Activated CD4-positive, alpha-beta T cell treated with anti-CD3 and anti-CD28 coated beads for 48 hours (primary cell): ENCODE data around the gene CCR3.
A peak's percentile ranks its signal among the peaks of the same experiment; 100 is the strongest.

Experiments
- DNase-seq: peaks from one replicate; pipeline ENCODE4 v3.0.0-alpha.2; 2020

Gene CCR3

DNA sequence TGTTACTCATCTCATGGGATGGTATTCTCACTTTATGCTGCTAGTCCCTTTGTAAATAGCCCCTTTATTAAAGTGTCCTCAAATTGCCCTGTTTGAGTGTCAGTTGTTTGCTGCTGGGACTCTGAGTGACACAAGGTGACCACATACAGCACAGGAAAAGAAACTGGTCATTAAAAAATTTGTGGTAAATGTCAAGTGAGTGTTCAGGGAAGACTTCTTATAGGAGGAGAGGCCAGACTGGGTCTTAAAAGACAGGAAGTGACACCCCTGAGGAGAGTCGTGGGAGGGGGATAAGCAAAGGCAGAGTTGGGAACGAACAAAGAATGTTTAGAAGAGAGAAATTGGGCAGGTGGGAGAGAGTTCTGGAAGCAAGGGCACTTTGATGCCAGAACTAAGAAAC is 35.2 kb downstream of the CCR3 start:
- DNase-seq = no peak

DNA sequence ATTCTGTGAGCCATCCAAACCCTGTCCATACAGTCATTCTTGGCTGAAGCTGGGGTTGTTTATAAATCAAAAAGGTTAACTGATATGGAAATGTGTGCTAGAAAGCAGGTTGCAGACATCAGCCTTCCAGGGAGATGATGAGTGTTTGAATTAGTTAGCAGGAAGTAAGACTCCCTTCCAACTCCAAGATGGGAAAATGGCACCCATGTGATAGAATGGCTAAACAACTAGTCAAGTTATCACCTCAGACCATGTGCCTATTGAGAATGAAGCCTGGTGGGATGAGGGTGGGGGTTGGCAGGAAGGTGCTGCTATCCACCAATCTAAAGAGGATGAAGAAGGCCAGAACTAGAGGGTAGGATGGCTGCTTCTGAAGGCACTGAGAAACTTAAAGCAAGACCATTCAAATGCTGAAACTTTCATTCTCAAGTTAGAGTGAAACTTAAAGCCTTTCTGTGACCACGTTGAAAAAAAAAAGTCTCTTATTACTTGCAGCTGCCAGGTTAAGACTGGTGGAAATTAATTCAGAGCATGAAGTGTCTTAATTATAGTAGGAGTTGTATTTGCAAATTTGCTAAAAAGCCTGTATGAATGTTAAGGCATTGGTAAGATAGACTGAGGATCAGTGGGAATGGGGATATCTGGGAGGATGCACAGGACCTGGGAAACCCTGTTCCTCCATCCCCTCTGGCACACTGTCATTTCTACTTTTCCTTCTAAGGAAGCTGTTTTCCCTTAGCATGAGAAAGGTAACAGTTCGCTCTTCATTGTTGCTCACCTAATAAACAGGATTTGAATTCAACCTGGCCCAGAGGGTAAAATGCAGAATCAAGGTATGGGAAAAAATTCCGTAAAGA is 36.8 kb downstream of the CCR3 start:
- DNase-seq = no peak

DNA sequence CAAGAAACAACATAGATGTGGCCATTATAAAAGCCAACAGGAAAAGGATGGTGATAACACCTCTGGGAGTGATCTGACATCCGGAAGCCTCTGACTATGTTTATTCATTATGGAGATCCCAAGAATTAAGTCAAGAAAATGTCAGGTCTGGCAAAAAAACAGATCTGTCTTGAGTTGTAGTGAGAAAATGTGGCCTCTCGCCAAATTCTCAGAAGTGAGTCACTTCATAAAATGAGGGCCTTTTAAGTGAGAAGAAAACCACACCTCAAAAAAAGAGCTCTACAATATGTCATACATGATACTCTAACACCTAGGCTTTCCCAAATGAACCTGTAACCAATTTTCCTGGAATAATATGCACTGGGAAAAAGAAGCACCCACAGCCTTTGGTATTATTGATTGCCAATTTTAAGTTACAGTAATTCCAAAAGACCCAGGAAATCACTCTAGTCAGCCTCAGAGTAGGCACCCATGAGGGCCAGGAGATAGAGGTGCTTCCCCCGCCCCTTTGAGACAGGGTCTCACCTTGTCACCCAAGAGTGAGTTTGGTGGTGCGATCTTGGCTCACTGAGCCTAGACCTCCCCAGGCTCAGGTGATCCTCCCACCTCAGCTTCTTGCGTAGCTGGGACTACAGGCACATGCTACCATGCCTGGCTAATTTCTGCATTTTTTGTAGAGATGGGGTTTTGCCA is 38.0 kb downstream of the CCR3 start:
- peak; percentile 74 for DNase-seq

DNA sequence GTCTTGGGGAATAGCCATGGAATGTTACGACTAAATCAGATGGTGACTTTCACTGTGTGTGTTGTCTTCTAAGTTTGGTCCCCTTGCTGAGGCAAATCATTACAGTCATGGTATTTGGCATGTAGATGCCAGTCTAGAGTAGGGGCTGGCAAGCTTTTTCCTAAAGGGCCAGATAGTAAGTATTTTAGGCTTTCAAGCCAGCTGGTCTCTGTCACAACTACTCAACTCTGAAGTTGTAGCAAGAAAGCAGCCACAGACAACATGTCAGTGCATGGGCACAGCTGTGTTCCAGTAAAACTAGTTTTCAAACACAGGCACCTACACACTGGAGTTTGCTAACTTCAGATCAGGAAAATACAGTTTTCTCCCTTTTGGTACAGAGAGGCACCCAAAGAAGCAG is 39.3 kb downstream of the CCR3 start:
- no peak for DNase-seq

DNA sequence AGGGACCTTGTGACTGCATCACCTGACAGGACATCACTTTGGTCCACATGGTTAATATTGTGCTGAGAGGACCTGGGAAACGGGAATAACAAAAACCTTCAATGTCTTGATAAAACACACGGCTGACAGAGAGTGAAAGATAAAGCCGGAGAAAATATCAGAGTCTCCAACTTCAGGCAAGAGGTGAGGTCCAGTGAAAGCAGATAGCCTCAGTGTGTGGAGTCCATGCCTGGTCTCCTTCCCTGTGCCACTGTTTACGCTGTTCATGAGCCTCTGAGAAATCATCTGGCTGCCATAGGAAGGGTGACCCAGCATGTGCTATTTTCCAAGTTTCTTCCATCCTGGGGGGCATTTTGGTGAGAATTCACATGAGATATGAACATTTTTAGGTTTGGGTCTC is 39.8 kb downstream of the CCR3 start:
- DNase-seq = no peak

DNA sequence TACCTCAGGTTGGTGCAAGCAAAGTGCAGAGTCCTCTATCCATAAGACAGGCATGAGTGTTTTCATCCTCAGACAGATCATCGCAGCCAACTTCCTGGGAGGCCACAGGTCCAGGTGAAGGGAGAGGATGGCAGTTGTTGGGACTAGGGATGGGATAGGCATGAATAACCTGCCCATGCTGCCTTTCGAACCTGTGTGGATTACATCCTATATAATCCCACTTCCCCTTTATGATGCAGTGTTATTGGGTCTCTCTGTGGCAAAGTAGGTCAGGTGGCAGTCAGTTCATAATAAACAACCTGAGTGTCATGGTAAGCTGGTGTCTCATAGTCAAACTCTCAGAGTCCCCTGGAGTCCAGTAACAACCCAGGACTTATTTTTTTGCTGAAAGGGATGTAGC is 40.4 kb downstream of the CCR3 start:
- DNase-seq = no peak

DNA sequence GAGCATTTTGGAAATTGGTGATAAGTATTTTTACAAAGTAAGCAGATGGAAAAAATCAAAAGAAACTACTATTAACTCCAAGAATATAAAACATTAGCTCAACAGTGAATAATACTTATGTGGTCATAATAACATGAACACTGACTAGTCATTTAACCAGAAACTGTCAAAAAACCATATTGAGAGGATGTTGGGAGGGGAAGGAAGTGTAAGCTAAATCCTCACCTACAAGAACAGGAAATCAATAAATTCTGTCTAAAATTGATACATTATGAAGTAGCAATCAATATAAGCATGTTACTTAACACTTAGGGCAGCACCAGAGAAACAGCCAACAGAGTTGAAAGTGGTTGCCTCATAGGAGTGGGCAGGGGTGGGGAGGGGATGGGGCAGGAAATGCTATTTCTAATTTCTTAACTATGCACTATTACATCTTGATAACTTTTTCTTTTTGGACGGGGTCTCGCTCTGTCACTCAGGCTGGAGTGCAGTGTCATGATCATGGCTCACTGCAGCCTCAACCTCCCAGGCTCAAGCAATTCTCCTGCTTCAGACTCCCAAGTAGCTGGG is 41.7 kb downstream of the CCR3 start:
- no peak for DNase-seq

DNA sequence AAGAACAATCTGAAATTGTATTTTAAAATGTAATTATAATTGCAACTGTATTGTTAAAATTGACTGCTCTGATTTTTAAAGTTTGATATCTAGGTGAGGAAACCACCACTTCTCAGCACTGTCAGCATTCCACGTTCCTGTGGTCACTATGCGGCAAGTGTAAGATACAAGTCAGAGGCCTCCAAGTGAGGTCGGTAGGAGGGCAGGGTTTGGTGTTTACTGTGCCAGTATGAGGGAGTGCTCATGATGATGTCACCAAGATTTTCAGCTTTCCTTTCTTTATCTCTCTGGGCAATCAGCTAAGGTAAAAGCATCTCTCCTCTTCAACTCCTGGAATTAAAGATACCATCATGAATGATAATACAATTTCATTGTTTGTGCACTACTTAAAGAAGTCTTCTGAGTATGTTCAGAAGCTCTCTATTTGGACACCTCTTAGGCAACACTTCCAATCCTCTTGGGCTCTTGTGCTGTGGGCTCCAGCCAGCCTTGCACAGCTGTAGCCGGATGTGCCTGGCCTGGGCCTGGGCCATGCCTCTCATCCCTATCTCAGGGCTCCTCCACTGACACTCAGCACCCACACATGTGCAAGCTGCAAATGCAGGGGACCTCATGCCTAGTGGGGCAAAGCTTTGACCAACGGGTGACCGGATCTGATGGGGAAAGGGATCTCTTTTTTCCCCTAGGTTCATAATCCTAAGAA is 42.9 kb downstream of the CCR3 start:
- peak; percentile 62 for DNase-seq

DNA sequence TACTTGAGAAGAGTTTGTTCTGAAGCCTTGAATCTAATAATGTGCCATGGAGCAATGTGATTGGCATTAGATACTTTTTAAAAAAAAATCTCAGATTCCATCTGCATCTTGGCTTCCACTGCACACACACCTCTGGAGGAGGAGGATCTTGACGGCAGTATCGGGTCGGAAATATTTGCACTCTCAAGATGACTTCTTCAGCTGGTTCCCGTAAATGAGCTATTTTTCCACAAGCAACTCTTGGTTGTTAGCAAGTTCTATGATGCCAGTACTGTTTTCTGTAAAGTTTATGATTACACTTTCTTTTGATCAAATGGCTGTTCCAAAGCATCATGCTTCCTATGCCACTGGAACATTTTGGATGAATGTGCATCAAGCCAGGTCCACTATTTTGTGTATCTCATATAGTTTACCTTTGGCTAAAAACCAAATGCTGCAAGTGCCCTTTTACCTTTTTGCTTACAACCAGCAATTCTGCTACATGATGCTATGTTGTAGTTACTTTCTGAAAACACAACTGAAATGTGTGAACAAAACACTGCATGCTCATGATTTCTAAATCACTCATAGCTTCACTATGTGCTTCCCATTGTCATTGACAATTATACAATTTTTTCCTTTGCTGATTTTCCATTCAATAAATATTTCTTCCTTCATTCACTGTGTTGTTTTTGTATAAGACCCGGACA is 43.8 kb downstream of the CCR3 start:
- no peak for DNase-seq

DNA sequence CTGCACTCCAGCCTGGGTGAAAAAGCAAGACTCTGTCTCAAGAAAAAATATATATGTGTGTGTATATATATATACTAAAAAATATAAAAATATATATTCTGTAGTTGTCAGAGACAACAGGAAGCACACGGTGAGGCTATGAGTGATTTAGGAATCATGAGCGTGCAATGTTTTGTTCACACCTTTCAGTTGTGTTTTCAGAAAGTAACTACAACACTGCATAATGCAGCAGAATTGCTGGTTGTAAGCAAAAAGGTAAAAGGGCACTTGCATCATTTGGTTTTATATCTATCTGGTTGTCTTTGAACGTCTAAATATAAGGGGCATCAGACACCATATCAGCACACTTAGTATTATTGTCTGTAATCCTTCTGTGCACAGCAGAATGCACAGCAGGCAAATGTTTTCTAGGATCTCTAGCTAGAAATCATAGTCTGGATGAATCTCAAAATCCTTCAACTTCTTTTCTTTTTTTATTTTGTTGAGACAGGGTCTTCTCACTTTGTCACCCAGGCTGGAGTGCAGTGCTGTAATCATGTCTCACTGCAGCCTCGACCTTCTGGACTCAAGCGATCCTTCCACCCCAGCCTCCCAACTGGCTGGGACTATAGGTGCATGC is 44.8 kb downstream of the CCR3 start:
- no peak for DNase-seq

DNA sequence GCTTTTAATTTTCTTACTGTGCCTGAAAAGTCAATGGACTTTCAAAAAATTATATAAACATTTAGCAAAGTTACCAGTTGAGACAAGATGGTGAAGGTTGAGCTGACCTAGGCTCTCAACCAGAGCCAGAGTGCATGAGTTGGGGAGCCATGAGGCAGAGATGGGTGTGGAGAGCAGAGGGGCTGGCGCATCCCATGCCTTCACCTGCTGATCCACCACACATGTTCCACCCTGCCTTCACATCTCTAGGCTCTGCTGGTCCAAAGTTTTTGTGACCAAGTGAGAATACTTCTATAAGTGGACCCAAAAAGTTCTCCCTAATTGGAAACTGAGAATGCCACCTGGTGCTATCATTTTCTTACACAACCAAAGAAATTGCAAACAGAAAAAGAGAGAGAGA is 47.3 kb downstream of the CCR3 start:
- DNase-seq = no peak

DNA sequence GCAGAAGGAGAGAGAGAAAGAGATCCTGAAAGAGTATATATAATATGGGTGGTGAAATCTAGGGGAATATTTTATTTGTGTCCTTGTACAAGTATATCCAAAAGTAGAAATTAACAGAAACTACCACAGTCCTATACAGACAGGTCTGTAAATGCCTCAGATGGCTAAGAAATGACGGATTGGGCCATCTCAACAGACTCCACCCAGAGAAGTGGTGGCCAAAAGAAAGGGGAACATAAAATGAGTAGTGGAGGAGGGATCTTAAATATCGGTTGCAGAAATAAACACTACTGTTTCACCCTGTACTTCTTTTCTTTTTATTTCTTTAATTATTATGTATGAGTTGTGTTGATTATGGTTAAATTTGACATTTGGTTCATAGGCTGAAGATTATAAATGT is 47.7 kb downstream of the CCR3 start:
- no peak for DNase-seq

DNA sequence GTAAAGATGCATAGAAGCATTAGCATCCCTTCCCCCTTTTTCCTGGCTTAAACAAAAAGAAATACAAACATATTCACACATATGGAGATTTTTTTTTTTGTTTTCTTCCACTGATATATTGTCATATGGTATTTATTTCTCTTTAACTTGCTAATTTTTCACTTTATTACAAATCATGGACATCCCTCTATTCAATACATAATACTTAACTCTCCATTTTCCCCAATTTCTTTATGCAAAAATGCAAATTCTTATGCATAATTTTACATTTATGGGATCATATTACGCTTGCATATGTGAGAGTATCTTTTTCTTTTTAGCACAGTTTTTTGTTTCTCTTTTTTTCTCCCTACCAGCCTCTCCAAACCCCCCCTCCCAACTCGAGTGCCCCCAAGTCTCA is 48.8 kb downstream of the CCR3 start:
- DNase-seq = no peak

DNA sequence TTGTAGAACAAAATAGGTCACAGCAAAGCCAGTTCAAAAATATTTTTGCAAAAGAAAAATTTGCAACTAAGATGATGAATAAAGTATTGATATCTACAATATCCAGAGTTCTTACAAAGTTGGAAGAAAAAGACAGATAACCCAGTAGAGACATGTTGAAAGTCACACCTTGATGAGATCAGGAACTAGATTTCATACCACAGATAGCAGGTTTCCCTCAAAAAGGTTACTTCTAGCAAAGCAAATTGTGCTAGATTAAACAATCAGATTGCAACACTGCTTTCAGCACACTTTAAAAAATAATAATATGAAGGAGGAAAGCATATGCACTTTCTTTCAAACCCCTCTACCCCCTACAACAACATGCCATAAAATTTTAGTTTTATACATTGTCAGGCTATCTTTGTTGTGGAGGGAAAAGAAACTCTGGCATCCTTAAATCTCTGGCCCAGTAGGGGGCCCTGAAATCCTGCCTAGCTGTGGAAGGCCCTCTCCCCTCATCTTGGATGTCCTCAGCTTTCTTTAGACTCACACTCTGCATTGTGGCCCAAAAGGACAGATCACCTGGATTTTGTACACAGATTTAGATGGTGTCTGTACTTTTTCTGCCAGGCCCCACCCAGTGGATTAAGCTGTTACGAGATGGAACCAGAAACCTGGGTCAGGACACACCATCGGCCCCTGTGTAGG is 50.9 kb downstream of the CCR3 start:
- no peak for DNase-seq

DNA sequence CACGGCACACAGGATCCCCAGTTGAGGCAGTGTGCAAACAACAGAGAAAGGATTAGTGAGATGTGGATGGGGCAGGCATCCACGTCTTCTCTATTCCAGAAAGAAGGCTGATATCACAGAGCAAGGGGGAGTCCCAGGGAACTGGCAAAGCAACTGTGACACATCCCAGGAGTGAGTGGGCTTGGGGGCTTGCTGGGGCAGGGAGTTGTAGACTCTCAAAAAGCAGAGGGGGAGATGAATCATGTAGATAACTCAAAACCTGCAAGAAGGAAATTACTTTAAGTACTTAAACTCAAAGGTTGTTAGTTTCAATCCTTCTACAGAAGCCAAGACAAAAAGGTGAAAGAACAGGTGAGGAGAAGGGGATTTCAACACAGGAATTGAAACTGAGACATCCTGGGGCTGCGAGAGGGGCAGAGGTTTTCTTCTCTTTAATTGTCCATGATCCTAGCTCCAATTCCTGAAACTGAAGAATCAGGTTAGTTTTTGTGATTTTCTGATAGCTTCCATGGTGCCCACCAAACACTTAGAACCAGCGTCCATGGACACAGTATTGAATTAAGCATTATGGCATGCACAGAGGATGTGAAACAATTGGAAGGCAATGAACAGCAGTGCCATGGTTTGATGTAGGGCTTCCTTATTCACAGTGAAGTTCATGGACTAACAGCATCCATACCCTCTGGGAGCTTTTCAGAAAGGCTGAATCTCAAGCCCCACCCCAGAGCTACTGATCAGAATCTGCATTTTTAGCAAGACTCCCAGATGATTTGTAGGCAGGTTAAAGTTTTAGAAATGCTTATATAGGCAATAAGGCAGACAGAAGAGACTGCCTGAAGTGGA is 52.0 kb downstream of the CCR3 start:
- DNase-seq = peak; percentile 90

DNA sequence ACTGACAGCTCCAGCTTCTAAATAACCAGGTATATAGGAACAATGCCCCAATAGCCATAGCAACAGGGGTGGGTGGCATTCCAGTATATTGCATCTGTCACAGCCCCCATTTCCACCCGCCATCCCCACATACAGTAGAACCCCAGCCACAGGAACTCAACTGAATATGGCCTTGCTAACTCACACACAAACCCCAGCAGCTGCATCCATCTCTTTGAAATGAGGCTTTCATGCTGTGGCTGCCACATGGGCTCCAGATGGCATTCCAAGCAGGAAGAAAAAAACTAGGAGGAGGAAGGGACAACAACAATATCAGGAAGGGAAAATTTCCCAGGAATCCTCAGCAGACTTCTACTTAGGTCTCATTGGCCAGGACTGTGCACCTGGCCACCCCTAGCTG is 54.6 kb downstream of the CCR3 start:
- no peak for DNase-seq

DNA sequence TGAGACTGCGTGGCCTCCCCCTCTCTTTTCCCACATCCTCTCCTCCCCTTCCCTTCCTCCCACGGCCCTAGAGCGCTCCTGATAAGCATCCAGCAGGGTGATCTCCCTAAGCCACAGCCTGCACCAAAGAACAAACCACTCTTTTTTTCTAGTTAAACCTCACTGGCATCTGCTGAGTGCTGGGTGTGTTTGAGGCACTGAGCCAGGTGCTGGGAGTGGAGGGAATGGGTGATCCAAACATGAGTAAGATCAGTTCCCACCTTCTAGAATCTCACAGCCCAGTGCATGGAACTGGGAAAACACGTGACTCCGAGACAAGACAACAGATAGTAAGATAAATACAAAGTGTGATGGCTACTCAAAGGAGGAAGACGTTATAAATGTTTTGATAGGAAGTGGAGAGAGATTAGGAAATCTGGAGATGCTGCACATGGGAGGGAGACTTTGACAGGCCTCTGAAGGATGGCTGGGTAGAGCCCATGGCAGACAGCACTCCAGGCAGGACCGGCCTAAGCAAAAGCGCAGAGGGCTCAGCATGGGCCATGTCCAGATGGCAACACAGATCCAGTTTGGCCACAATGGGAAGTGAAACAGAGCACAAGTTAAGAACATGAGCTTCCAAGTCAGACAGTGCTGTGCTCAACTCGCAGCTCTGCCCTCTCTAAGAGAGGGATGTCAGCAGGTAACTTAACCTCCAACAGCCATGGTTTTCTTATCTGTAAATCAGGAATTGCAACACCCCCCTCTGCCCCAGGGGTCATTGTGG is 55.6 kb downstream of the CCR3 start:
- DNase-seq = no peak

DNA sequence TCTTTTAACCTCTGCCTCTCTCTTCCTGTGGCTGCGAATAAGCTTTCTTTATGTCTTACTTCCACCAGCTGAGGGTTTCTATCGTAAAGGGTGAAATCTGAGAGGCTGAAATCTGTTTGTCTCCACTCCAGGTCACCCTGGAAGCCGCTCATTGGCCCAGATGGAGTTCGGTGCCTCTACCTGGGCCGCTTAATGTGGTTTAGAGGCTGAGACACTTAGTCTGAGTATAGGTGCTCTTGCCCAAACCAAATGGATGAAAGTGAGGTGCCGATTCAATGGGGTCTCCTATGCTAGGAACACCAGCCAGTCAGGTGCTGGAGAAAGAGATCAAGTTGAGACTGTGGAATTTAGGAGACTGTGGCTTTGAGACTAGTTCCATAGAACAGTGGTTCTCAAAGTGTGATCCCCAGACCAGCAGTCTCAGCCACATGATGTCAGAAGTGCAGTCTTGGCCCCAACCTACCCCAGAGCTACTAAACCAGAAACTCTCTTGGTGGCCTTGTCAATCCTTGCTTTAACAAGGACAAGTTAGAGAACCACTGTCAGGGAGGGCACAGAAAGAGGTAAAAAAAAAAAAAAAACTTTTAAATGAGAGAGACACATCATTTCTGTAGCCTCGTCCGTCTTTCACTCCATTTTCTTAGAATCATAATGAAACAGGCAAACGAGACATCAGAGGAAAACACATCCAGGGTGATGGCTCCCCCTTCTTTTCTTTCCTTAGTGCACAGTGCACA is 56.8 kb downstream of the CCR3 start:
- DNase-seq = peak; percentile 65
